ENCODE data around the gene TMPRSS9.
A peak's percentile ranks its signal among the peaks of the same experiment; 100 is the strongest.

TMPRSS9 gene

GRCh38 chr19:2424686-2425621, 64.9 kb downstream of the TMPRSS9 start:
- H3K4me3 ChIP-seq (ENCODE audit: low read depth, low read length), result no peak overlapping the region
- H3K27ac ChIP-seq, result no peak overlapping the region
- TF ChIP-seq CTCF (IDR thresholded peaks at IDR 0.05), result no peak

GRCh38 chr19:2425622-2426581, 65.8 kb downstream of the TMPRSS9 start:
- no peak overlapping the region for H3K9ac ChIP-seq
- H3K4me1 ChIP-seq, result peaks cover 6% of the 10 kb centered on the region
- no peaks in the 10 kb centered on the region for H3K36me3 ChIP-seq (ENCODE audit: control insufficient read depth, insufficient read depth, low read length)
- no peak overlapping the region for H3K27ac ChIP-seq
- H3K9me3 ChIP-seq (ENCODE audit: control insufficient read depth, low read length), result no peaks in the 10 kb centered on the region
- no peaks in the 10 kb centered on the region for H3K27me3 ChIP-seq (ENCODE audit: control insufficient read depth, insufficient read depth, low read length)
- H3K4me3 ChIP-seq (ENCODE audit: low read depth, low read length), result no peak overlapping the region
- no peak for TF ChIP-seq CTCF (IDR thresholded peaks at IDR 0.05)
- H2AFZ ChIP-seq, result no peak overlapping the region
- peaks cover 29% of the 10 kb centered on the region for H3K79me2 ChIP-seq
- H3K4me2 ChIP-seq (ENCODE audit: low read length), result peak overlapping the region; percentile 93

More at GRCh38 chr19:2424686-2425621, 64.9 kb downstream of the TMPRSS9 start:
- Histone ChIP-seq H3K27me3 (ENCODE audit: control insufficient read depth, insufficient read depth, low read length) (no peaks in the 10 kb centered on the region), H3K4me1 (peaks cover 6% of the 10 kb centered on the region), H2AFZ (no peak overlapping the region), H3K79me2 (peaks cover 29% of the 10 kb centered on the region), H3K36me3 (ENCODE audit: control insufficient read depth, insufficient read depth, low read length) (no peaks in the 10 kb centered on the region), H3K4me2 (ENCODE audit: low read length) (no peak overlapping the region), H3K9ac (no peak overlapping the region), H3K9me3 (ENCODE audit: control insufficient read depth, low read length) (no peaks in the 10 kb centered on the region)

GRCh38 chr19:2426611-2427428, 66.8 kb downstream of the TMPRSS9 start:
- no peaks in the 10 kb centered on the region for H3K27me3 ChIP-seq (ENCODE audit: control insufficient read depth, insufficient read depth, low read length)
- peak overlapping the region; percentile 82 for H3K9ac ChIP-seq
- H3K79me2 ChIP-seq, result peaks cover 26% of the 10 kb centered on the region
- no peaks in the 10 kb centered on the region for H3K9me3 ChIP-seq (ENCODE audit: control insufficient read depth, low read length)
- H3K4me3 ChIP-seq (ENCODE audit: low read depth, low read length), result peak overlapping the region; percentile 99
- H3K27ac ChIP-seq, result peak overlapping the region; percentile 97
- TF ChIP-seq CTCF (IDR thresholded peaks at IDR 0.05), result no peak
- H2AFZ ChIP-seq, result peak overlapping the region; percentile 88
- no peaks in the 10 kb centered on the region for H3K36me3 ChIP-seq (ENCODE audit: control insufficient read depth, insufficient read depth, low read length)
- peak overlapping the region; percentile 93 for H3K4me2 ChIP-seq (ENCODE audit: low read length)
- peaks cover 6% of the 10 kb centered on the region for H3K4me1 ChIP-seq

- no peaks in the 10 kb centered on the region for H3K36me3 ChIP-seq (ENCODE audit: control insufficient read depth, insufficient read depth, low read length)
Observed at GRCh38 chr19:2427429-2428320, 67.6 kb downstream of the TMPRSS9 start, which contains the start of gene TIMM13. Gene TIMM13, minus strand, starts transcription at chr19:2427586. Its CDS starts 53 bp downstream, at chr19:2427533.

More at GRCh38 chr19:2427429-2428320, 67.6 kb downstream of the TMPRSS9 start, which contains the start of gene TIMM13:
- H3K4me1 ChIP-seq, result peaks cover 6% of the 10 kb centered on the region
- H3K4me3 ChIP-seq (ENCODE audit: low read depth, low read length), result peak within 1 kb of the TSS; percentile 99
- H3K27me3 ChIP-seq (ENCODE audit: control insufficient read depth, insufficient read depth, low read length), result no peaks in the 10 kb centered on the region
- H2AFZ ChIP-seq, result peak within 1 kb of the TSS; percentile 88
- H3K27ac ChIP-seq, result peak within 1 kb of the TSS; percentile 97
- peak within 1 kb of the TSS; percentile 93 for H3K4me2 ChIP-seq (ENCODE audit: low read length)
- TF ChIP-seq CTCF (IDR thresholded peaks at IDR 0.05), result no peak
- H3K79me2 ChIP-seq, result peaks cover 22% of the 10 kb centered on the region
- H3K9ac ChIP-seq, result peak within 1 kb of the TSS; percentile 82
- no peaks in the 10 kb centered on the region for H3K9me3 ChIP-seq (ENCODE audit: control insufficient read depth, low read length)
